Adrenal gland (tissue), 12 donors: ENCODE data around the gene TP53I3. TPM values are rescaled to one million over a fixed set of nuclear protein-coding genes. Genes with fewer than 3 reads are reported as not detected.

Source experiments
- DNase-seq, 7 donors: peaks; one replicate each; pipeline ENCODE4 v3.0.0-alpha.2; 2019 to 2020
- H3K27ac ChIP-seq, 5 donors: fragments of 200-600 bp; sonication (generic) in 4 of 5; 1 replicate in 3 of 5; 2 replicates in 2 of 5; pipeline versions ENCODE4 v1.5.1 to v1.8.0; 2016 to 2020; ENCODE audit warnings: mild to moderate bottlenecking in 1 of 5
- H3K27me3 ChIP-seq: fragments of 200-600 bp; 2 replicates; pipeline ENCODE4 v1.8.0; 2021
- H3K36me3 ChIP-seq, 2 donors: fragments of 200-600 bp; replicated peaks in 1 of 2; 1 replicate in 1 of 2; 2 replicates in 1 of 2; pipeline versions ENCODE4 v1.5.1 to v1.8.0; 2018 to 2022
- H3K4me1 ChIP-seq, 2 donors: fragments of 200-600 bp; replicated peaks in 1 of 2; 1 replicate in 1 of 2; 2 replicates in 1 of 2; pipeline versions ENCODE4 v1.5.1 to v1.8.0; 2018 to 2021
- H3K4me3 ChIP-seq, 4 donors: fragments of 200-600 bp; sonication (generic) in 3 of 4; one replicate each; pipeline ENCODE4 v1.5.1; 2016 to 2018
- H3K9me3 ChIP-seq, 3 donors: fragments of 200-600 bp; sonication (generic) in 1 of 3; replicated peaks in 1 of 3; 1 replicate in 2 of 3; 2 replicates in 1 of 3; pipeline versions ENCODE4 v1.5.1 to v1.8.0; 2016 to 2021
- CTCF ChIP-seq, 6 experiments: fragments of 450-650 bp in 4 of 6; fragments of 200-600 bp in 2 of 6; sonication (generic) in 1 of 6; IDR thresholded peaks; 1 replicate in 5 of 6; 2 replicates in 1 of 6; pipeline versions ENCODE4 v1.5.1 to v1.8.0; 2016 to 2021; ENCODE audit warnings: antibody characterized with exemption in 6 of 6, mild to moderate bottlenecking in 2 of 6, moderate library complexity in 1 of 6
- POLR2A ChIP-seq, 2 donors: fragments of 450-650 bp; IDR thresholded peaks; one replicate each; pipeline ENCODE4 v1.6.1; 2017; ENCODE audit warnings: antibody characterized with exemption in 2 of 2, mild to moderate bottlenecking in 2 of 2, moderate library complexity in 1 of 2
- WGBS, 4 donors: extraction: QIAGEN DNeasy Blood & Tissue Kit in 2 of 4; methylation state at CpG; one replicate each; pipeline versions ENCODE4 v1.1.5 to v1.1.7; 2013 to 2017; 5-methylcytosine and 5-hydroxymethylcytosine counted together
- intact Hi-C, 2 donors: fragments of 100-400 bp; cut with DNase I; formaldehyde crosslinking; loops; one replicate each; pipeline versions ENCODE4 v1.14.1 to v1.15.0; 2022 to 2023
- polyA plus RNA-seq, 3 donors: library from polyadenylated mRNA; stranded (reverse); fragments of 200-250 nt in 2 of 3; fragments of 350-450 nt in 1 of 3; fragmentation: Illumina TruSeq in 1 of 3; extraction: RNeasy Lipid Tissue Mini Kit (QIAGEN cat#74804) in 1 of 3; gene quantifications; one replicate each; pipeline ENCODE4 v1.2.3, GENCODE V29; 2013 to 2014
- total RNA-seq, 9 donors: library from RNA; depleted of rRNA in 4 of 9; stranded (reverse); fragments of >200 nt in 4 of 9; fragments of 120-200 nt in 1 of 9; fragmentation: NEBNext Ultra II Directional in 1 of 9; extraction: Animal tissue kit (Norgen Biotek cat#: 25700) in 1 of 9; gene quantifications; one replicate each; pipeline versions ENCODE4 v1.1.0 to v1.2.4, GENCODE V29; 2013 to 2023
- donor health status: healthy with polysubstance abuse.
- donor health status: Bipolar disorder and iron deficiency.
- donor health status: DM: yes; HTN: yes; CAD: no.
- donor health status: DM: no; HTN: no; CAD: no.
- donor health status: DM: no; HTN: no; CAD: no.
- donor health status: DM: yes; HTN: yes; CAD: no.

The TP53I3 gene
- total and polyA plus RNA-seq, 12 donors = 18.4 to 50.0 (median 27.3) TPM

GRCh38 chr2:24075259-24075658 is 9.4 kb downstream of the TP53I3 start:
- peak in 1 of 7 donors; percentile 52 for DNase-seq
- Histone ChIP-seq H3K4me3 (peak overlapping the region in 2 of 4 donors; percentile 66 to 90), H3K36me3 (peaks cover 0 to 21% of the 10 kb centered on the region in 2 donors), H3K9me3 (no peaks in the 10 kb centered on the region), H3K27me3 (no peaks in the 10 kb centered on the region), H3K27ac (peak overlapping the region in 3 of 5 donors; percentile 84 to 96 (median 88)), H3K4me1 (peaks cover 14 to 20% of the 10 kb centered on the region in 2 donors)
- intact Hi-C loops = loop anchor here (5.0 to 10.0 kb wide), 2 partner anchors 148 to 150 kb away; partner anchors contain the start of gene ATAD2B (in 2 of the 2)
- TF ChIP-seq CTCF (IDR thresholded peaks at IDR 0.05) (no peak), POLR2A (IDR thresholded peaks at IDR 0.05) (no peak)
- WGBS, 4 donors = 59 to 70% (median 66%) methylated on average over 5 of the region's 5 CpGs

GRCh38 chr2:24073816-24074215 is 10.8 kb downstream of the TP53I3 start:
- peaks cover 0 to 30% of the 10 kb centered on the region in 2 donors for H3K36me3 ChIP-seq
- peaks cover 14 to 20% of the 10 kb centered on the region in 2 donors for H3K4me1 ChIP-seq
- H3K27me3 ChIP-seq = no peaks in the 10 kb centered on the region
- DNase-seq = no peak
- H3K4me3 ChIP-seq = no peak overlapping the region
- H3K27ac ChIP-seq = no peak overlapping the region
- intact Hi-C loops = loop anchor here in 1 of 2 donors (10.0 kb wide), 1 partner anchor 149 kb away; the partner anchor contains the start of gene ATAD2B
- 89 to 92% (median 90%) methylated on average over 6 of the region's 6 CpGs for WGBS, 4 donors
- H3K9me3 ChIP-seq = no peaks in the 10 kb centered on the region
- no peak for TF ChIP-seq POLR2A (IDR thresholded peaks at IDR 0.05)
- TF ChIP-seq CTCF (IDR thresholded peaks at IDR 0.05) = no peak

GRCh38 chr2:24072259-24072658 is 12.4 kb downstream of the TP53I3 start:
- no peak overlapping the region for H3K4me3 ChIP-seq
- H3K36me3 ChIP-seq = peaks cover 0 to 41% of the 10 kb centered on the region in 2 donors
- no peak for DNase-seq
- no peaks in the 10 kb centered on the region for H3K9me3 ChIP-seq
- WGBS, 4 donors = 82 to 95% (median 91%) methylated on average over 4 of the region's 4 CpGs
- H3K4me1 ChIP-seq = peaks cover 7 to 11% of the 10 kb centered on the region in 2 donors
- intact Hi-C loops = loop anchor here in 1 of 2 donors (10.0 kb wide), 1 partner anchor 147 kb away; the partner anchor contains the start of gene ATAD2B
- H3K27ac ChIP-seq = no peak overlapping the region
- H3K27me3 ChIP-seq = no peaks in the 10 kb centered on the region
- no peak for TF ChIP-seq CTCF (IDR thresholded peaks at IDR 0.05)
- no peak for TF ChIP-seq POLR2A (IDR thresholded peaks at IDR 0.05)

- no peaks in the 10 kb centered on the region for H3K9me3 ChIP-seq
- no peak overlapping the region for H3K27ac ChIP-seq
- WGBS, 4 donors = 76 to 94% (median 78%) methylated on average over 2 of the region's 2 CpGs
- no peak for DNase-seq
- H3K4me3 ChIP-seq = no peak overlapping the region
- no peaks in the 10 kb centered on the region for H3K27me3 ChIP-seq
- intact Hi-C loops = no loop called here
- TF ChIP-seq POLR2A (IDR thresholded peaks at IDR 0.05) (no peak), CTCF (IDR thresholded peaks at IDR 0.05) (no peak)
- H3K36me3 ChIP-seq = peaks cover 0 to 22% of the 10 kb centered on the region in 2 donors
- no peaks in the 10 kb centered on the region for H3K4me1 ChIP-seq
These were observed 19.3 kb downstream of the TP53I3 start for GRCh38 chr2:24065341-24065740.
